PC-9 (cell line): ENCODE measurements around the gene C3orf20. TPM values are rescaled to one million over a fixed set of nuclear protein-coding genes. Genes with fewer than 3 reads are reported as not detected.

ENCODE experiments used
- BruUV-seq: library from RNA; stranded (reverse); fragments of 400-500 nt; replicated peaks from 2 replicates; lab custom pipeline; 2021; lab: Mats Ljungman, UMichigan
- CTCF ChIA-PET: fragments of 300-600 bp; sonication (Branson Sonifier 250); formaldehyde crosslinking; loops from one replicate; lab custom pipeline; 2022; ENCODE audit warnings: antibody characterized with exemption; lab: Charles Lee
- POLR2A ChIA-PET: fragments of 300-600 bp; sonication (Branson Sonifier 250); formaldehyde crosslinking; loops from one replicate; lab custom pipeline; 2022; ENCODE audit warnings: antibody characterized with exemption; ENCODE audit not compliant: unreplicated experiment; lab: Charles Lee
- DNase-seq, 2 experiments: peaks; one replicate each; pipeline versions ENCODE4 v3.0.0 to v3.0.0-alpha.2; 2015 to 2022; ENCODE audit warnings: mixed read lengths in 1 of 2
- H2AFZ ChIP-seq: fragments of 200-600 bp; sonication (generic); 2 replicates; pipeline ENCODE4 v1.8.1; 2017; ENCODE audit warnings: antibody characterized with exemption
- H3F3A ChIP-seq: fragments of 200-600 bp; sonication (generic); 2 replicates; pipeline ENCODE4 v1.8.1; 2017; ENCODE audit warnings: antibody characterized with exemption, mild to moderate bottlenecking, low read depth; ENCODE audit not compliant: insufficient read depth
- H3K27ac ChIP-seq: fragments of 200-600 bp; sonication (generic); 2 replicates; pipeline ENCODE4 v1.6.1; 2016; ENCODE audit warnings: mixed run types
- H3K27me3 ChIP-seq: fragments of 200-600 bp; sonication (generic); 2 replicates; pipeline ENCODE4 v1.6.1; 2016; ENCODE audit warnings: low read depth, mixed run types; ENCODE audit not compliant: insufficient read depth
- H3K36me3 ChIP-seq: fragments of 200-600 bp; sonication (generic); 2 replicates; pipeline ENCODE4 v1.6.1; 2016; ENCODE audit warnings: low read depth, mixed run types
- H3K4me1 ChIP-seq: fragments of 200-600 bp; sonication (generic); replicated peaks from 2 replicates; pipeline ENCODE4 v1.6.1; 2016; ENCODE audit warnings: mixed run types; ENCODE audit not compliant: insufficient read depth
- H3K4me2 ChIP-seq: fragments of 200-600 bp; sonication (generic); 2 replicates; pipeline ENCODE4 v1.6.1; 2017; ENCODE audit warnings: mixed run types
- H3K4me3 ChIP-seq: fragments of 200-600 bp; sonication (generic); 2 replicates; pipeline ENCODE4 v1.6.1; 2016; ENCODE audit warnings: mixed run types
- H3K79me2 ChIP-seq: fragments of 200-600 bp; sonication (generic); 2 replicates; pipeline ENCODE4 v1.6.1; 2017; ENCODE audit warnings: low read depth, mixed run types
- H3K9me2 ChIP-seq: fragments of 200-600 bp; sonication (generic); 2 replicates; pipeline ENCODE4 v1.8.1; 2017; ENCODE audit warnings: mild to moderate bottlenecking; ENCODE audit not compliant: insufficient read depth
- H3K9me3 ChIP-seq: fragments of 200-600 bp; sonication (generic); 2 replicates; pipeline ENCODE4 v1.8.1; 2016; ENCODE audit warnings: low read depth; ENCODE audit not compliant: insufficient read depth
- H4K20me1 ChIP-seq: fragments of 200-600 bp; sonication (generic); 2 replicates; pipeline ENCODE4 v1.8.1; 2017; ENCODE audit not compliant: insufficient read depth
- CTCF ChIP-seq: fragments of 200-600 bp; sonication (generic); conservative IDR thresholded peaks from 2 replicates; pipeline ENCODE4 v1.6.1; 2017; ENCODE audit warnings: mixed run types, antibody characterized with exemption, mild to moderate bottlenecking, moderate library complexity
- EZH2 ChIP-seq: fragments of 200-600 bp; sonication (generic); IDR thresholded peaks from 2 replicates; pipeline ENCODE4 v1.8.0; 2017; ENCODE audit warnings: antibody characterized with exemption, low read depth
- intact Hi-C: fragments of 100-400 bp; cut with micrococcal nuclease; formaldehyde crosslinking; loops from one replicate; pipeline ENCODE4 v1.10.0; 2022; ENCODE audit not compliant: unreplicated experiment
- total RNA-seq: library from RNA; stranded (reverse); gene quantifications from 2 replicates; pipeline ENCODE4 v1.2.3, GENCODE V29; 2021

C3orf20 gene
- total RNA-seq, 1 experiment from 2014 or later, result not detected

- no TSS peak for BruUV-seq
- Histone ChIP-seq H3K79me2 (no peaks in the 10 kb centered on the region), H3K4me3 (no peak overlapping the region), H3K4me2 (no peak overlapping the region), H3K27ac (no peak overlapping the region), H3K27me3 (no peaks in the 10 kb centered on the region), H3K36me3 (no peaks in the 10 kb centered on the region), H3K4me1 (no peaks in the 10 kb centered on the region), H4K20me1 (no peaks in the 10 kb centered on the region), H3K9me2 (no peaks in the 10 kb centered on the region), H3F3A (no peaks in the 10 kb centered on the region), H3K9me3 (no peaks in the 10 kb centered on the region), H2AFZ (no peak overlapping the region)
- intact Hi-C loops, result no loop called here
- ChIA-PET POLR2A (no interaction called here), CTCF (no interaction called here)
- no peak for DNase-seq
- no peak for TF ChIP-seq CTCF
- no peak for TF ChIP-seq EZH2
These were observed 117.8 kb downstream of the C3orf20 start for GRCh38 chr3:14792691-14793121.

GRCh38 chr3:14793126-14793857 lies 118.4 kb downstream of the C3orf20 start:
- no peak overlapping the region for H3K4me3 ChIP-seq
- H2AFZ ChIP-seq, result no peak overlapping the region
- intact Hi-C loops, result no loop called here
- no peaks in the 10 kb centered on the region for H3K9me3 ChIP-seq
- H4K20me1 ChIP-seq, result no peaks in the 10 kb centered on the region
- H3K27me3 ChIP-seq, result no peaks in the 10 kb centered on the region
- no peak for DNase-seq
- H3K36me3 ChIP-seq, result no peaks in the 10 kb centered on the region
- H3K4me1 ChIP-seq, result no peaks in the 10 kb centered on the region
- no peak for TF ChIP-seq CTCF
- TF ChIP-seq EZH2, result no peak
- H3K9me2 ChIP-seq, result no peaks in the 10 kb centered on the region
- BruUV-seq, result no TSS peak
- no peaks in the 10 kb centered on the region for H3F3A ChIP-seq
- no peak overlapping the region for H3K27ac ChIP-seq
- ChIA-PET POLR2A (no interaction called here), CTCF (no interaction called here)
- no peak overlapping the region for H3K4me2 ChIP-seq
- no peaks in the 10 kb centered on the region for H3K79me2 ChIP-seq

GRCh38 chr3:14793858-14794234 lies 118.9 kb downstream of the C3orf20 start:
- no peak overlapping the region for H3K4me2 ChIP-seq
- no peaks in the 10 kb centered on the region for H4K20me1 ChIP-seq
- H2AFZ ChIP-seq, result no peak overlapping the region
- no peaks in the 10 kb centered on the region for H3F3A ChIP-seq
- no peaks in the 10 kb centered on the region for H3K36me3 ChIP-seq
- H3K9me2 ChIP-seq, result no peaks in the 10 kb centered on the region
- no peaks in the 10 kb centered on the region for H3K9me3 ChIP-seq
- no TSS peak for BruUV-seq
- ChIA-PET CTCF (no interaction called here), POLR2A (no interaction called here)
- DNase-seq, result no peak
- H3K4me1 ChIP-seq, result no peaks in the 10 kb centered on the region
- intact Hi-C loops, result no loop called here
- H3K79me2 ChIP-seq, result no peaks in the 10 kb centered on the region
- H3K27me3 ChIP-seq, result no peaks in the 10 kb centered on the region
- no peak overlapping the region for H3K4me3 ChIP-seq
- no peak overlapping the region for H3K27ac ChIP-seq
- TF ChIP-seq CTCF (no peak), EZH2 (no peak)
